Stimulated activated CD8-positive, alpha-beta memory T cell treated with anti-CD3 and anti-CD28 coated beads, Interleukin-4, amount 100 ng/mL, for 24 hours (primary cell): Measurements from ENCODE around the gene ADIG.

Experiments
- DNase-seq: peaks from one replicate; pipeline ENCODE4 v3.0.0-alpha.2; 2020; ENCODE audit warnings: low read depth

Gene ADIG

GRCh38 chr20:38581013-38581412, at the start of gene ADIG:
ADIG (plus strand) TSS chr20:38581197; CDS start chr20:38581251, 54 bp downstream.
- DNase-seq = no peak

- DNase-seq = peak; percentile 4
These were observed 46.2 kb upstream of the ADIG start for GRCh38 chr20:38534756-38535155.

GRCh38 chr20:38536310-38536709, 44.7 kb upstream of the ADIG start:
- DNase-seq = no peak

GRCh38 chr20:38537176-38537575, 43.8 kb upstream of the ADIG start:
- DNase-seq = no peak

GRCh38 chr20:38538789-38539188, 42.2 kb upstream of the ADIG start:
- no peak for DNase-seq

- DNase-seq = no peak
These were observed 37.7 kb upstream of the ADIG start for GRCh38 chr20:38543014-38543906.

- no peak for DNase-seq
These were observed 35.2 kb upstream of the ADIG start for GRCh38 chr20:38545771-38546170.

GRCh38 chr20:38547288-38548085, 33.5 kb upstream of the ADIG start:
- no peak for DNase-seq

GRCh38 chr20:38548356-38549083, 32.5 kb upstream of the ADIG start:
- no peak for DNase-seq

- DNase-seq = no peak
These were observed 30.7 kb upstream of the ADIG start for GRCh38 chr20:38550274-38550673.

- no peak for DNase-seq
These were observed 29.9 kb upstream of the ADIG start for GRCh38 chr20:38551056-38551626.

GRCh38 chr20:38554986-38555385, 26.0 kb upstream of the ADIG start:
- no peak for DNase-seq

- DNase-seq = no peak
These were observed 25.6 kb upstream of the ADIG start for GRCh38 chr20:38555395-38555794.

GRCh38 chr20:38557174-38557573, 23.8 kb upstream of the ADIG start:
- no peak for DNase-seq

GRCh38 chr20:38558596-38559360, 22.2 kb upstream of the ADIG start:
- DNase-seq = no peak

- no peak for DNase-seq
These were observed 21.2 kb upstream of the ADIG start for GRCh38 chr20:38559764-38560163.

- DNase-seq = no peak
These were observed 17.1 kb upstream of the ADIG start for GRCh38 chr20:38563802-38564431.

GRCh38 chr20:38564680-38565079, 16.3 kb upstream of the ADIG start:
- no peak for DNase-seq

GRCh38 chr20:38566036-38566598, 14.9 kb upstream of the ADIG start:
- no peak for DNase-seq

GRCh38 chr20:38569747-38570525, 11.1 kb upstream of the ADIG start:
- DNase-seq = no peak
